ENCODE results near the gene KIF1B.
"Not testable (repeated sequence)": the region's sequence is repeated elsewhere in the genome, so short reads cannot be mapped to it uniquely, and the experiment has no call there.

The KIF1B gene

GRCh38 chr1:10339815-10340214 lies 129.4 kb downstream of the KIF1B start:
- no peak for FAIRE-seq

GRCh38 chr1:10340930-10341590 lies 130.7 kb downstream of the KIF1B start:
- FAIRE-seq = no peak

- FAIRE-seq = no peak
These were observed 136.7 kb downstream of the KIF1B start for GRCh38 chr1:10347109-10347508.

- FAIRE-seq = no peak
These were observed 142.9 kb downstream of the KIF1B start for GRCh38 chr1:10353282-10353681.

GRCh38 chr1:10353693-10354092 lies 143.3 kb downstream of the KIF1B start:
- no peak for FAIRE-seq

- FAIRE-seq = no peak
These were observed 149.7 kb downstream of the KIF1B start for GRCh38 chr1:10360045-10360444.

GRCh38 chr1:10361515-10361914 lies 151.1 kb downstream of the KIF1B start:
- FAIRE-seq = no peak

GRCh38 chr1:10368194-10368593 lies 157.8 kb downstream of the KIF1B start:
- no peak for FAIRE-seq

GRCh38 chr1:10374442-10374860 lies 164.1 kb downstream of the KIF1B start:
- no peak for FAIRE-seq

GRCh38 chr1:10377365-10378029 lies 167.1 kb downstream of the KIF1B start:
- FAIRE-seq = not testable (repeated sequence)

GRCh38 chr1:10378081-10378841 lies 167.9 kb downstream of the KIF1B start:
- FAIRE-seq = no peak

GRCh38 chr1:10379101-10379620 lies 168.8 kb downstream of the KIF1B start:
- FAIRE-seq = no peak

GRCh38 chr1:10379676-10380075 lies 169.3 kb downstream of the KIF1B start:
- no peak for FAIRE-seq

- no peak for FAIRE-seq
These were observed 170.4 kb downstream of the KIF1B start for GRCh38 chr1:10380594-10381275.

- FAIRE-seq = no peak
These were observed 173.3 kb downstream of the KIF1B start for GRCh38 chr1:10383630-10384029.

GRCh38 chr1:10384219-10384618 lies 173.8 kb downstream of the KIF1B start:
- FAIRE-seq = no peak

GRCh38 chr1:10386761-10387676 lies 176.6 kb downstream of the KIF1B start:
- FAIRE-seq = no peak

- no peak for FAIRE-seq
These were observed 177.5 kb downstream of the KIF1B start for GRCh38 chr1:10387677-10388386.

- FAIRE-seq = no peak
These were observed 178.0 kb downstream of the KIF1B start for GRCh38 chr1:10388387-10388715.

- FAIRE-seq = no peak
These were observed 179.1 kb downstream of the KIF1B start for GRCh38 chr1:10389271-10389973.

- no peak for FAIRE-seq
These were observed 186.5 kb downstream of the KIF1B start for GRCh38 chr1:10396870-10397269.

All from colon (tissue), 2 donors.